Measurements from ENCODE around the gene STARD13.

- no peak for TF ChIP-seq CTCF (IDR thresholded peaks at IDR 0.05)
- TF ChIP-seq POLR2A (IDR thresholded peaks at IDR 0.05), result no peak
Observed at GRCh38 chr13:33205224-33205623, 80.3 kb downstream of the STARD13 start.
